Mesenchymal stem cell (in vitro differentiated cells and primary cell): ENCODE results near the gene TRMT13. TPM values are rescaled to one million over a fixed set of nuclear protein-coding genes. Genes with fewer than 3 reads are reported as not detected.
A peak's percentile ranks its signal among the peaks of the same experiment; 100 is the strongest.

Source experiments
- DNase-seq: peaks from one replicate; pipeline ENCODE4 v3.0.0-alpha.2; 2013
- H2AFZ ChIP-seq: one replicate; pipeline ENCODE4 v1.6.1; 2013; ENCODE audit warnings: low read depth, mild to moderate bottlenecking, control low read depth, inconsistent platforms, low read length, moderate library complexity
- H2AK5ac ChIP-seq: 2 replicates; pipeline ENCODE4 v1.6.1; 2013; ENCODE audit warnings: low read length, moderate library complexity, mild to moderate bottlenecking, inconsistent platforms; ENCODE audit not compliant: severe bottlenecking
- H2BK120ac ChIP-seq: one replicate; pipeline ENCODE4 v1.6.1; 2013; ENCODE audit warnings: low read depth, mild to moderate bottlenecking, inconsistent platforms, low read length, moderate library complexity
- H2BK12ac ChIP-seq, 2 experiments: one replicate each; pipeline ENCODE4 v1.6.1; 2013; ENCODE audit warnings: inconsistent platforms in 2 of 2, low read length in 2 of 2, mild to moderate bottlenecking in 2 of 2, moderate library complexity in 2 of 2, control low read depth in 1 of 2
- H2BK15ac ChIP-seq: one replicate; pipeline ENCODE4 v1.6.1; 2013; ENCODE audit warnings: mild to moderate bottlenecking, low read depth, inconsistent platforms; ENCODE audit not compliant: poor library complexity, severe bottlenecking
- H2BK5ac ChIP-seq: 2 replicates; pipeline ENCODE4 v1.6.1; 2013; ENCODE audit warnings: low read depth, mild to moderate bottlenecking, low read length, control low read depth, inconsistent platforms; ENCODE audit not compliant: poor library complexity, severe bottlenecking
- H3K14ac ChIP-seq, 2 experiments: one replicate each; pipeline ENCODE4 v1.6.1; 2013; ENCODE audit warnings: inconsistent platforms in 2 of 2, low read length in 2 of 2, control low read depth in 1 of 2, mild to moderate bottlenecking in 1 of 2, moderate library complexity in 1 of 2
- H3K18ac ChIP-seq, 2 experiments: one replicate each; pipeline ENCODE4 v1.6.1; 2013; ENCODE audit warnings: inconsistent platforms in 2 of 2, low read length in 2 of 2, control low read depth in 1 of 2, low read depth in 1 of 2, mild to moderate bottlenecking in 1 of 2
- H3K23ac ChIP-seq, 2 experiments: one replicate each; pipeline ENCODE4 v1.6.1; 2013; ENCODE audit warnings: inconsistent platforms in 2 of 2, low read length in 2 of 2, mild to moderate bottlenecking in 2 of 2, moderate library complexity in 2 of 2, control low read depth in 1 of 2
- H3K27ac ChIP-seq: 2 replicates; pipeline ENCODE4 v1.5.1; 2013; ENCODE audit warnings: mild to moderate bottlenecking, moderate library complexity, low read length, control low read depth, inconsistent platforms; ENCODE audit not compliant: poor library complexity, severe bottlenecking
- H3K27me3 ChIP-seq, 2 experiments: 2 replicates each; pipeline versions ENCODE4 v1.6.1 to v1.7.0; 2013; ENCODE audit warnings: low read length in 2 of 2, mild to moderate bottlenecking in 2 of 2, moderate library complexity in 2 of 2, control low read depth in 1 of 2, inconsistent platforms in 1 of 2; ENCODE audit not compliant: control insufficient read depth in 1 of 2, insufficient read depth in 1 of 2
- H3K36me3 ChIP-seq, 2 experiments: 2 replicates each; pipeline versions ENCODE4 v1.6.1 to v1.7.0; 2013; ENCODE audit warnings: low read length in 2 of 2, control low read depth in 1 of 2, inconsistent platforms in 1 of 2, low read depth in 1 of 2, mild to moderate bottlenecking in 1 of 2; ENCODE audit not compliant: insufficient read depth in 2 of 2, control insufficient read depth in 1 of 2
- H3K4ac ChIP-seq, 2 experiments: one replicate each; pipeline ENCODE4 v1.6.1; 2013; ENCODE audit warnings: inconsistent platforms in 2 of 2, low read length in 2 of 2, mild to moderate bottlenecking in 2 of 2, moderate library complexity in 2 of 2, control low read depth in 1 of 2, low read depth in 1 of 2
- H3K4me1 ChIP-seq: 2 replicates; pipeline ENCODE4 v1.6.1; 2013; ENCODE audit warnings: low read depth, low read length, control low read depth; ENCODE audit not compliant: control insufficient read depth, insufficient read depth
- H3K4me2 ChIP-seq: 2 replicates; pipeline ENCODE4 v1.6.1; 2013; ENCODE audit warnings: low read length, mild to moderate bottlenecking, inconsistent platforms; ENCODE audit not compliant: poor library complexity, severe bottlenecking
- H3K4me3 ChIP-seq, 2 experiments: 2 replicates each; pipeline versions ENCODE4 v1.5.1 to v1.7.0; 2013; ENCODE audit warnings: low read length in 2 of 2, mild to moderate bottlenecking in 2 of 2, control low read depth in 1 of 2, low read depth in 1 of 2; ENCODE audit not compliant: insufficient read depth in 1 of 2
- H3K79me1 ChIP-seq: replicated peaks from 2 replicates; pipeline ENCODE4 v1.6.1; 2013; ENCODE audit warnings: mild to moderate bottlenecking, control low read depth, low read length, inconsistent platforms; ENCODE audit not compliant: poor library complexity, severe bottlenecking
- H3K9ac ChIP-seq: 2 replicates; pipeline ENCODE4 v1.7.0; 2013; ENCODE audit warnings: mild to moderate bottlenecking, low read length, moderate library complexity
- H3K9me3 ChIP-seq: 2 replicates; pipeline ENCODE4 v1.7.0; 2013; ENCODE audit warnings: mild to moderate bottlenecking, low read length; ENCODE audit not compliant: control insufficient read depth
- H4K8ac ChIP-seq: one replicate; pipeline ENCODE4 v1.6.1; 2013; ENCODE audit warnings: inconsistent platforms, mild to moderate bottlenecking, low read length, moderate library complexity
- H4K91ac ChIP-seq: one replicate; pipeline ENCODE4 v1.6.1; 2013; ENCODE audit warnings: mild to moderate bottlenecking, low read length, inconsistent platforms
- WGBS: methylation state at CpG from one replicate; pipeline ENCODE4 v1.1.7; 2013; ENCODE audit warnings: mixed read lengths; 5-methylcytosine and 5-hydroxymethylcytosine counted together
- polyA plus RNA-seq, 2 experiments: library from polyadenylated mRNA; stranded (reverse); fragments of 200-250 nt; gene quantifications; one replicate each; pipeline ENCODE4 v1.2.3, GENCODE V29; 2013

The TRMT13 gene, protein sequence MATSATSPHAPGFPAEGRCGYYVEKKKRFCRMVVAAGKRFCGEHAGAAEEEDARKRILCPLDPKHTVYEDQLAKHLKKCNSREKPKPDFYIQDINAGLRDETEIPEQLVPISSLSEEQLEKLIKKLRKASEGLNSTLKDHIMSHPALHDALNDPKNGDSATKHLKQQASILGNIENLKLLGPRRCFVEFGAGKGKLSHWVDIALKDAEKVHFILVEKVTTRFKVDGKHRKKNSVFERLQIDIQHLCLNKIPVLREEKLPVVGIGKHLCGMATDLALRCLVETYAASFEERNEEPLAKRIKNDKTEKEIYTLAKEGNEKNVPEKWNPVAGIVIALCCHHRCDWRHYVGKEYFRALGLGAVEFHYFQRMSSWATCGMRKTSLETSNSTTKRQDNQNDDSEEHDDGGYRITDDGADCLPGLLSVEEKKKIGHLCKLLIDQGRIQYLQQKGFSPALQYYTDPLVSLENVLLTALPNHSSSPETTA
- polyA plus RNA-seq (2013, experiment 1 of 2): 6.4 TPM
- 6.7 TPM for polyA plus RNA-seq (2013, experiment 2 of 2)

DNA sequence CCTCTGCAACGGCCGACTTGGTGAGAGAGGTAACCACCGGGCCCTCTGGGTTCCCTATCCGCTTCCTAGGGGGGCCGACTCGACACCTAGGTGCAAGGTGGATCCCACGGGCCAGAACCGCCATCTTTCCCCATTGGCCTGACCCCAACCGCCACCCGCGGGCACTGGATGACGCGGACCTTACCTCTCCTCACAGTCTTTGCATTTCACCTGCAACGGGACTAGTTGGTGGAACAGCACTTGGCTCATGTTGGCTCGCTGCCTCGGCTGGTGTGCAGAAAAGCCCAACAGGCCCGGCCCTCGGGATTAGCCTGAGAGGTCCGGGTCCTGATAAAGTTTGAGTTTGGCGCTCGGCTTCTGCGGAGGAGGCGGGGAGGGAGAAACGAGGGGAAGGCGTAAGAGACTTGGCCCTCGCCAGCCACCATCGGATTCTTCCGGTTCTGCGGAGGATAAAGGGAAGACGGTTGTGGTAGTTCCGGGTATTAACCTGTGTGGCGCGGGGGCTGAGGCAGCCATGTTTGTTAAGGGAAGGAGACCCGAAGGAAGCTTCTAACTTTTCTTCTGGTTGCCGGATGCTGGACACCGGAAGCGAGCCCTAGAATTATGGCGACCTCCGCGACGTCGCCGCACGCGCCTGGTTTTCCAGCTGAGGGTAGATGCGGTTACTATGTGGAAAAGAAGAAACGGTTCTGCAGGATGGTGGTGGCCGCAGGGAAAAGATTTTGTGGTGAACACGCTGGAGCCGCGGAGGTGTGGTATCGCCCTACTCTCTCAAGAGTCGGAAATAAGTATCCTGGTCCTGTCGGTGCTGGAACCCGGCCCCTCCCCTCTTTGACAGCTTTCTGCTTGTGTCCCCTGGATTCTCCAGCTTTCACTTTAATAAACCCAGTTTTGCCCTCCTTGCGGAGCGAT, at the start of gene TRMT13, which contains the start of gene SASS6:
Gene TRMT13, plus strand, starts transcription at position 598 of the 912 bp plus-strand sequence. Its CDS starts 6 bp downstream, at position 604.
Gene SASS6, minus strand, starts transcription at position 365 of the 912 bp plus-strand sequence. Its CDS starts 116 bp downstream, at position 249.
- peak within 1 kb of the TSS; percentile 85 for H4K8ac ChIP-seq

DNA sequence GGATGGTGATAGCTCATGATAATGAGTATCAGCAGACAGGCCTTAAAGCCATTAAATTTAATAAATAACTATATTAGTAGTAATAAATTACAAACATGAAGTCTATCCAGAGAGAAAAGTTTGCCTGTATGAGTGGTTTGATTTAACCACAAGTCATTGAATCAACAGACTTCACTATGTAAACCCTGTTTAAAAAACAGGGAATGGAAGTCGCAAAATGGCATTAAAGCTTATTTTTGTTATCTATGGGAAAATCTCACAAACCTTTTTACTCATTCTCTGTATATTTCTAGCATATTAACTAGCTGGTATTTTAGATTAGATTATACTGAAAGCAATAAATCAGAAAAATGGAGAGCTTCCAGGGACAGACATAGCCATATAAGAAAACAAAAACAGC, 45.6 kb upstream of the TRMT13 start:
- DNase-seq: no peak
- Histone ChIP-seq H2AFZ (no peak overlapping the region), H2BK5ac (no peak overlapping the region), H3K9me3 (no peaks in the 10 kb centered on the region), H3K18ac (no peak overlapping the region), H4K91ac (no peak overlapping the region), H3K4me2 (no peak overlapping the region), H3K9ac (no peak overlapping the region), H3K27me3 (no peaks in the 10 kb centered on the region), H3K4me3 (no peak overlapping the region), H3K79me1 (no peaks in the 10 kb centered on the region), H3K4ac (no peak overlapping the region), H2BK12ac (no peak overlapping the region), H2BK15ac (no peak overlapping the region), H3K36me3 (peaks cover 3 to 28% of the 10 kb centered on the region in 2 experiments), H2BK120ac (no peak overlapping the region), H3K23ac (no peak overlapping the region), H3K14ac (no peak overlapping the region), H4K8ac (no peak overlapping the region), H2AK5ac (no peak overlapping the region), H3K27ac (no peak overlapping the region), H3K4me1 (peaks cover 3% of the 10 kb centered on the region)
- no CpG with 5 or more reads among the region's 1 CpG for WGBS

More for the DNA sequence above, at the start of gene TRMT13, which contains the start of gene SASS6:
- peaks cover 2% of the 10 kb centered on the region for H3K4me1 ChIP-seq
- under 1% methylated on average over 54 of the region's 57 CpGs for WGBS
- H2AK5ac ChIP-seq: peak within 1 kb of the TSS; percentile 49
- H3K4me3 ChIP-seq: peak within 1 kb of the TSS; percentile 84 to 94
- H2BK15ac ChIP-seq: no peak within 1 kb of the TSS
- peaks cover 4 to 12% of the 10 kb centered on the region in 2 experiments for H3K36me3 ChIP-seq
- H2BK120ac ChIP-seq: no peak within 1 kb of the TSS
- H3K4ac ChIP-seq: peak within 1 kb of the TSS in 1 of 2 experiments; percentile 35
- H2AFZ ChIP-seq: peak within 1 kb of the TSS; percentile 58
- H2BK12ac ChIP-seq: peak within 1 kb of the TSS in 1 of 2 experiments; percentile 30
- peak within 1 kb of the TSS; percentile 67 for H2BK5ac ChIP-seq
- H3K79me1 ChIP-seq: peaks cover 17% of the 10 kb centered on the region
- H4K91ac ChIP-seq: no peak within 1 kb of the TSS
- no peaks in the 10 kb centered on the region for H3K9me3 ChIP-seq
- peak within 1 kb of the TSS in 1 of 2 experiments; percentile 67 for H3K18ac ChIP-seq
- H3K23ac ChIP-seq: no peak within 1 kb of the TSS
- peak within 1 kb of the TSS; percentile 69 for H3K27ac ChIP-seq
- peak within 1 kb of the TSS; percentile 91 for H3K9ac ChIP-seq
- peak within 1 kb of the TSS; percentile 86 for H3K4me2 ChIP-seq
- no peaks in the 10 kb centered on the region for H3K27me3 ChIP-seq
- peak; percentile 99 for DNase-seq
- no peak within 1 kb of the TSS for H3K14ac ChIP-seq

DNA sequence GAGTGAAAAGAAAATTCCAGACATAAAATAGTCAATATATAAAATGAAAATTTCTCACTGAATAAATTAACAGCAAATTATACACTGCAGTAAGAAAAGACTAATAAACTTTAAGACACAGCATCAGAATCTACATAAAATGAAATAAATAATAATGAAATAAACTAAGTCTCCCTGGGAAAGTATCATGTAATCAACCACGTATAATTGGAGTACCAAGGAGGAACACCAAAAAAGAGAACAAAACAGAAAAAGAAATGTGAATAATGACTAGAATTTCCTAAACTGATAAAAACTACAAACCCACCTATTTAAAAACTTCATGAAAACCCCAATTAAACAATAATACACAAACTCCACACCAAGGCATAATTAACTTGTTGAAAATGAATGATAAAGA, 43.9 kb upstream of the TRMT13 start:
- peak overlapping the region; percentile 19 for H2BK5ac ChIP-seq
- H3K14ac ChIP-seq: no peak overlapping the region
- H2AFZ ChIP-seq: no peak overlapping the region
- H3K4me1 ChIP-seq: peaks cover 3% of the 10 kb centered on the region
- H3K4me2 ChIP-seq: no peak overlapping the region
- H3K18ac ChIP-seq: no peak overlapping the region
- H3K4ac ChIP-seq: no peak overlapping the region
- no peak overlapping the region for H3K4me3 ChIP-seq
- no peak overlapping the region for H3K23ac ChIP-seq
- H3K36me3 ChIP-seq: peaks cover 3 to 14% of the 10 kb centered on the region in 2 experiments
- H3K27me3 ChIP-seq: no peaks in the 10 kb centered on the region
- H4K8ac ChIP-seq: no peak overlapping the region
- H2BK15ac ChIP-seq: no peak overlapping the region
- no peak overlapping the region for H4K91ac ChIP-seq
- DNase-seq: no peak
- H3K27ac ChIP-seq: no peak overlapping the region
- no peaks in the 10 kb centered on the region for H3K79me1 ChIP-seq
- no peaks in the 10 kb centered on the region for H3K9me3 ChIP-seq
- no peak overlapping the region for H3K9ac ChIP-seq
- no peak overlapping the region for H2BK120ac ChIP-seq
- H2AK5ac ChIP-seq: no peak overlapping the region
- no peak overlapping the region for H2BK12ac ChIP-seq
- WGBS: 100% methylated on average over 1 of the region's 1 CpG
